IPS DF 6.9 (cell line): ENCODE measurements around the gene TP73.
A peak's percentile ranks its signal among the peaks of the same experiment; 100 is the strongest.

Source experiments
- DNase-seq: peaks from one replicate; pipeline ENCODE4 v3.0.0-alpha.2; 2013; ENCODE audit warnings: low read depth, low spot score
- H3K27ac ChIP-seq: one replicate; pipeline ENCODE4 v1.5.1; 2013; ENCODE audit warnings: low read length, control low read depth
- H3K27me3 ChIP-seq: 2 replicates; pipeline ENCODE4 v1.6.1; 2013; ENCODE audit warnings: mild to moderate bottlenecking, low read length; ENCODE audit not compliant: control insufficient read depth, insufficient read depth
- H3K36me3 ChIP-seq: 2 replicates; pipeline ENCODE4 v1.6.1; 2013; ENCODE audit warnings: low read length; ENCODE audit not compliant: control insufficient read depth, insufficient read depth
- H3K4me1 ChIP-seq: 2 replicates; pipeline ENCODE4 v1.6.1; 2013; ENCODE audit warnings: low read length; ENCODE audit not compliant: control insufficient read depth, insufficient read depth
- H3K4me3 ChIP-seq: 2 replicates; pipeline ENCODE4 v1.5.1; 2013; ENCODE audit warnings: mild to moderate bottlenecking, low read length
- H3K9me3 ChIP-seq: 2 replicates; pipeline ENCODE4 v1.6.1; 2013; ENCODE audit warnings: low read length, inconsistent platforms; ENCODE audit not compliant: control insufficient read depth, insufficient read depth
- whole genome bisulfite sequencing: extraction: QIAGEN DNeasy Blood & Tissue Kit; methylation state at CpG from one replicate; pipeline ENCODE4 v1.1.7; 2013; ENCODE audit warnings: mixed read lengths, missing lambda C conversion rate; ENCODE audit not compliant: insufficient read length, insufficient coverage; 5-methylcytosine and 5-hydroxymethylcytosine counted together

The TP73 gene

GRCh38 chr1:3702528-3702927, 50.2 kb downstream of the TP73 start:
- DNase-seq = no peak
- WGBS = no CpG with 5 or more reads among the region's 19 CpGs

DNA sequence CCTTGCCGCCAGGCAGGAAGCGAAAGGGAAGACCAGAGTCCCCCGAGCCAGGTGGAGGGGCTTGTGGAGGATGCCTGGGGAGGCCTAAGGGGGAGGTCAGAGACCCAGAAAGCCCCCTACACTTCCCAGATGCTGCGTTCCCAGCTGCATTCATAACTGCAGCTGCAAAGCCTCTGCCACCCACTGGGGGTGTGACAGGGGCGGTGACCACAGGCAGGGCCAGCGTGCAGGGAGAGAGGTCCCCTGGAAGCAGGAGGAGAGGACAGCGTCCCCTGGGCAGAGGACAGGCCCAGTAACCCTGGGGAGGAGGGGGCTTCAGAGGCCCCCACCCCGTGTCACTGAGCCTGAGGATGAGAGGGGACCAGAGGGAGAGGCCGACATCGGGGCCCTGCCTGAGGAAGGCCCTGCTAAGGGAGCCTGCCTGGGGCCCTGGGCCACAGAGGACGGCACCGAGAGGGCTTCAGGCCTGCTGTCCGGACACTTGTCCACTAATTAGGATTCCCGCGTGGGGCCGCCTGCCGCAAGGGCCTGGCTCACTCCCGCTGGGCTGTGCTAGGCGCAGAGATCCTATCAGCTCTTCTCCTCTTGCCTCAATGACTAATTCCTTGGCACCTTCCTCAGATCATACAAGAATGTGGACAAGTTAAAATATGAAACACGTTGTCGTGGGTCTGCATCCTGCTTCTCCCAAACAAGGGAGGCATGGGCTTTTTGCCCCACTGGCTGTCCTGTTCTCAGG, 50.8 kb downstream of the TP73 start:
- peaks cover 10% of the 10 kb centered on the region for H3K4me1 ChIP-seq
- no CpG with 5 or more reads among the region's 21 CpGs for WGBS
- DNase-seq = no peak
- H3K27ac ChIP-seq = no peak overlapping the region
- no peaks in the 10 kb centered on the region for H3K27me3 ChIP-seq
- H3K9me3 ChIP-seq = no peaks in the 10 kb centered on the region
- no peak overlapping the region for H3K4me3 ChIP-seq
- H3K36me3 ChIP-seq = no peaks in the 10 kb centered on the region

More at GRCh38 chr1:3702528-3702927, 50.2 kb downstream of the TP73 start:
- Histone ChIP-seq H3K27me3 (no peaks in the 10 kb centered on the region), H3K27ac (no peak overlapping the region), H3K36me3 (no peaks in the 10 kb centered on the region), H3K4me1 (peaks cover 3% of the 10 kb centered on the region), H3K4me3 (no peak overlapping the region), H3K9me3 (no peaks in the 10 kb centered on the region)

- Histone ChIP-seq H3K9me3 (no peaks in the 10 kb centered on the region), H3K4me1 (peaks cover 15% of the 10 kb centered on the region), H3K27me3 (no peaks in the 10 kb centered on the region), H3K36me3 (no peaks in the 10 kb centered on the region), H3K4me3 (no peak overlapping the region), H3K27ac (no peak overlapping the region)
- DNase-seq = no peak
- WGBS = no CpG with 5 or more reads among the region's 28 CpGs
Observed at GRCh38 chr1:3703786-3704371, 51.6 kb downstream of the TP73 start.

- DNase-seq = no peak
- H3K36me3 ChIP-seq = no peaks in the 10 kb centered on the region
- H3K4me1 ChIP-seq = peaks cover 18% of the 10 kb centered on the region
- H3K4me3 ChIP-seq = no peak overlapping the region
- WGBS = no CpG with 5 or more reads among the region's 19 CpGs
- H3K27ac ChIP-seq = no peak overlapping the region
- H3K27me3 ChIP-seq = no peaks in the 10 kb centered on the region
- H3K9me3 ChIP-seq = no peaks in the 10 kb centered on the region
Observed at GRCh38 chr1:3705341-3705950, 53.1 kb downstream of the TP73 start.

- WGBS = no CpG with 5 or more reads among the region's 26 CpGs
- Histone ChIP-seq H3K27ac (no peak overlapping the region), H3K4me1 (peaks cover 18% of the 10 kb centered on the region), H3K4me3 (no peak overlapping the region), H3K9me3 (no peaks in the 10 kb centered on the region), H3K36me3 (no peaks in the 10 kb centered on the region), H3K27me3 (no peaks in the 10 kb centered on the region)
- no peak for DNase-seq
Observed at GRCh38 chr1:3706651-3707297, 54.5 kb downstream of the TP73 start.

GRCh38 chr1:3707298-3707938, 55.1 kb downstream of the TP73 start:
- peak overlapping the region; percentile 4; the same call in 1 of the 2 replicates for H3K4me3 ChIP-seq
- peaks cover 18% of the 10 kb centered on the region for H3K4me1 ChIP-seq
- no peak overlapping the region for H3K27ac ChIP-seq
- no CpG with 5 or more reads among the region's 35 CpGs for WGBS
- H3K9me3 ChIP-seq = no peaks in the 10 kb centered on the region
- no peaks in the 10 kb centered on the region for H3K36me3 ChIP-seq
- no peaks in the 10 kb centered on the region for H3K27me3 ChIP-seq
- DNase-seq = no peak

- WGBS = no CpG with 5 or more reads among the region's 11 CpGs
- Histone ChIP-seq H3K4me3 (no peak overlapping the region; the same call in 1 of the 2 replicates), H3K36me3 (no peaks in the 10 kb centered on the region), H3K9me3 (no peaks in the 10 kb centered on the region), H3K4me1 (peaks cover 18% of the 10 kb centered on the region), H3K27ac (no peak overlapping the region), H3K27me3 (no peaks in the 10 kb centered on the region)
- DNase-seq = no peak
Observed at GRCh38 chr1:3707939-3708328, 55.6 kb downstream of the TP73 start.

DNA sequence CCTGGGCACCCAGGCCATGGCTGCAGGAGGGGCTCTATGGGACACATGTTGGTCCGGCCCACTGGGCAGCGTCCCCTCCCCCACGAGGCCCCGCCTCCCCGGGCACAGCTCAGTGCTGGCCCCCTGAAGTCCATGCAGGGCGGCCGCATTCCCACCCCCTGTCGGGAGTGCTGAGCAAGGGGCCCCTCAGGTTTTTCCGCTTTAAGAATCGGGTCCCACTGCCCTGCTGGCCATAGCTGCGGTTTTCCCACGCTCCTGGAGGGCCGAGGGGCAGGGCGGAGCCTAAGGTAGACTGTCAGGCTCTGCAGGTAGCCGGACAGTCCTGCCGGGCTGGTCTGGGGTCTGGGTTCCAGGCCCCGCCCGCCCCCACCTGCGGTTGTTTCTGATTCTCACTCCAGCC, 56.5 kb downstream of the TP73 start:
- H3K4me1 ChIP-seq = peaks cover 18% of the 10 kb centered on the region
- H3K36me3 ChIP-seq = no peaks in the 10 kb centered on the region
- H3K9me3 ChIP-seq = no peaks in the 10 kb centered on the region
- H3K4me3 ChIP-seq = no peak overlapping the region
- no peak overlapping the region for H3K27ac ChIP-seq
- DNase-seq = no peak
- H3K27me3 ChIP-seq = no peaks in the 10 kb centered on the region
- WGBS = no CpG with 5 or more reads among the region's 19 CpGs

DNA sequence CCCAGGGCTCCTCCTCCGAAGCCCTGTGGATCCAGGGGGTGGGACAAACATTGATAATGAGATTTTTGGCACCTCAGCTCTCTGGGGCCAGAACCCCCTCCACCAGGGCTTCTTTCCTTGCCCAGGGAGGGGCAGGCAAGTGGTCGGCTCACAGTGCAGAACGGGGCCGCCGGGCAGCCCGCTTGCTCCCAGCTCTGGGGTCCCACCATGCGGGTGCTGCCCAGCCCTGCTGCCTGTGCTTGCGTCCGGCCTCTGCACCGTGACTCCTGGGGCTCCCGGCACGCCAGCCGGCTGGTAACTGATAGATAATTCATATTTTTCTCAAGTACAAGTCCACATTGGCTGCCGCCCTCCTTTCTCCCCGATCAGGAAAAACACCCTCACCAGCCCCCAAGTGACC, 57.9 kb downstream of the TP73 start:
- Histone ChIP-seq H3K4me1 (peaks cover 18% of the 10 kb centered on the region), H3K27me3 (no peaks in the 10 kb centered on the region), H3K9me3 (no peaks in the 10 kb centered on the region), H3K4me3 (no peak overlapping the region), H3K27ac (no peak overlapping the region), H3K36me3 (no peaks in the 10 kb centered on the region)
- no CpG with 5 or more reads among the region's 15 CpGs for WGBS
- DNase-seq = no peak

GRCh38 chr1:3711381-3711779, 59.1 kb downstream of the TP73 start:
- Histone ChIP-seq H3K27ac (no peak overlapping the region), H3K4me3 (no peak overlapping the region)

More at GRCh38 chr1:3711381-3711779, 59.1 kb downstream of the TP73 start:
- Histone ChIP-seq H3K27me3 (no peaks in the 10 kb centered on the region), H3K36me3 (no peaks in the 10 kb centered on the region), H3K9me3 (no peaks in the 10 kb centered on the region), H3K4me1 (peaks cover 18% of the 10 kb centered on the region)
- WGBS = no CpG with 5 or more reads among the region's 11 CpGs
- no peak for DNase-seq
